OCI-LY7 (cell line): Measurements from ENCODE around the gene DMXL1. TPM values are rescaled to one million over a fixed set of nuclear protein-coding genes. Genes with fewer than 3 reads are reported as not detected.

Experiments used
- BruUV-seq: library from RNA; stranded (reverse); fragments of 400-500 nt; replicated peaks from 2 replicates; lab custom pipeline; 2021; lab: Mats Ljungman, UMichigan
- CTCF ChIA-PET: fragments of 300-600 bp; sonication (Branson Sonifier 250); formaldehyde crosslinking; loops from one replicate; lab custom pipeline; 2022; ENCODE audit warnings: antibody characterized with exemption; ENCODE audit not compliant: unreplicated experiment; lab: Charles Lee
- POLR2A ChIA-PET: fragments of 300-600 bp; sonication (Branson Sonifier 250); formaldehyde crosslinking; loops from one replicate; lab custom pipeline; 2022; ENCODE audit warnings: antibody characterized with exemption; lab: Charles Lee
- DNase-seq: peaks from one replicate; pipeline ENCODE4 v3.0.0-alpha.2; 2015; ENCODE audit warnings: low spot score
- H2AFZ ChIP-seq: fragments of 200-600 bp; sonication (generic), shearing (Covaris generic); 2 replicates; pipeline ENCODE4 v1.6.1; 2014; ENCODE audit warnings: mild to moderate bottlenecking, antibody characterized with exemption, low read length, moderate library complexity
- H3K27ac ChIP-seq: fragments of 200-600 bp; sonication (generic); 2 replicates; pipeline ENCODE4 v1.5.1; 2014; ENCODE audit warnings: mixed run types, low read depth, mild to moderate bottlenecking, moderate library complexity, low read length, inconsistent platforms; ENCODE audit not compliant: poor library complexity, severe bottlenecking
- H3K36me3 ChIP-seq: fragments of 200-600 bp; sonication (generic); 2 replicates; pipeline ENCODE4 v1.6.1; 2014; ENCODE audit warnings: mild to moderate bottlenecking, antibody characterized with exemption, low read length, moderate library complexity, mixed read lengths; ENCODE audit not compliant: insufficient read depth
- H3K4me1 ChIP-seq: fragments of 200-600 bp; sonication (generic); 2 replicates; pipeline ENCODE4 v1.5.1; 2014; ENCODE audit warnings: mild to moderate bottlenecking, low read length; ENCODE audit not compliant: insufficient read depth, poor library complexity, severe bottlenecking
- H3K4me2 ChIP-seq: fragments of 200-600 bp; sonication (generic); 2 replicates; pipeline ENCODE4 v1.6.1; 2014; ENCODE audit warnings: mild to moderate bottlenecking, low read length
- H3K4me3 ChIP-seq: fragments of 200-600 bp; sonication (generic); 2 replicates; pipeline ENCODE4 v1.5.1; 2014; ENCODE audit warnings: mild to moderate bottlenecking, low read depth, low read length; ENCODE audit not compliant: poor library complexity, severe bottlenecking
- H3K79me2 ChIP-seq: fragments of 200-600 bp; sonication (generic); 2 replicates; pipeline ENCODE4 v1.6.1; 2016; ENCODE audit warnings: low read depth, mild to moderate bottlenecking, low read length, moderate library complexity, mixed read lengths; ENCODE audit not compliant: insufficient read depth
- H3K9me2 ChIP-seq: fragments of 200-600 bp; sonication (generic); 2 replicates; pipeline ENCODE4 v1.6.1; 2016; ENCODE audit warnings: mild to moderate bottlenecking, low read length, mixed read lengths; ENCODE audit not compliant: insufficient read depth
- H3K9me3 ChIP-seq: fragments of 200-600 bp; sonication (generic); 2 replicates; pipeline ENCODE4 v1.6.1; 2014; ENCODE audit warnings: mild to moderate bottlenecking, mixed run types, low read length, mixed read lengths
- H4K20me1 ChIP-seq: fragments of 200-600 bp; sonication (generic); 2 replicates; pipeline ENCODE4 v1.6.1; 2014; ENCODE audit warnings: mild to moderate bottlenecking, antibody characterized with exemption, low read length, moderate library complexity, mixed read lengths; ENCODE audit not compliant: insufficient read depth
- CTCF ChIP-seq: fragments of 200-600 bp; sonication (generic); conservative IDR thresholded peaks from 2 replicates; pipeline ENCODE4 v1.5.1; 2014; ENCODE audit warnings: mild to moderate bottlenecking, antibody characterized with exemption, low read length, moderate library complexity, mixed read lengths
- EZH2phosphoT487 ChIP-seq: fragments of 200-600 bp; sonication (generic); IDR thresholded peaks from 2 replicates; pipeline ENCODE4 v1.6.1; 2018; ENCODE audit warnings: low read depth, borderline replicate concordance, mild to moderate bottlenecking, mixed run types, antibody characterized with exemption, low read length, moderate library complexity, mixed read lengths
- intact Hi-C: fragments of 100-400 bp; cut with micrococcal nuclease; formaldehyde crosslinking; loops from one replicate; pipeline ENCODE4 v1.10.0; 2022; ENCODE audit not compliant: unreplicated experiment
- total RNA-seq, 2 experiments: library from RNA; depleted of rRNA in 1 of 2; stranded (reverse); fragments of >200 nt in 1 of 2; shearing (Covaris generic) in 1 of 2; gene quantifications; 2 replicates each; pipeline ENCODE4 v1.2.3, GENCODE V29; 2014 to 2022

Gene DMXL1
- total RNA-seq, 2 experiments from 2014 or later, result 76.6 to 79.4 TPM

GRCh38 chr5:119158144-119158543 lies 87.3 kb downstream of the DMXL1 start:
- CTCF ChIA-PET, result no interaction called here
- H3K79me2 ChIP-seq, result no peaks in the 10 kb centered on the region
- no peaks in the 10 kb centered on the region for H3K9me2 ChIP-seq
- H3K36me3 ChIP-seq, result peaks cover 19% of the 10 kb centered on the region
- no peak for DNase-seq
- H3K9me3 ChIP-seq, result no peaks in the 10 kb centered on the region
- H3K27ac ChIP-seq, result no peak overlapping the region
- no peaks in the 10 kb centered on the region for H3K4me1 ChIP-seq
- no peak for TF ChIP-seq CTCF
- no peak for TF ChIP-seq EZH2phosphoT487
- H3K4me2 ChIP-seq, result no peak overlapping the region
- BruUV-seq, result no TSS peak
- H3K4me3 ChIP-seq, result no peak overlapping the region
- POLR2A ChIA-PET, result interaction anchor here (0.7 to 0.8 kb wide), 4 partner anchors 43 to 209 kb away, joined by 3 to 5 read pairs (median 3); no protein-coding TSS in a partner anchor
- H2AFZ ChIP-seq, result no peak overlapping the region
- intact Hi-C loops, result no loop called here
- no peaks in the 10 kb centered on the region for H4K20me1 ChIP-seq

GRCh38 chr5:119161430-119161829 lies 90.5 kb downstream of the DMXL1 start:
- TF ChIP-seq CTCF (no peak), EZH2phosphoT487 (no peak)
- no peak overlapping the region for H3K4me3 ChIP-seq
- peaks cover 29% of the 10 kb centered on the region for H3K36me3 ChIP-seq
- no peak for DNase-seq
- H3K9me2 ChIP-seq, result no peaks in the 10 kb centered on the region
- H3K79me2 ChIP-seq, result no peaks in the 10 kb centered on the region
- CTCF ChIA-PET, result no interaction called here
- no peak overlapping the region for H2AFZ ChIP-seq
- no TSS peak for BruUV-seq
- no peaks in the 10 kb centered on the region for H3K9me3 ChIP-seq
- intact Hi-C loops, result no loop called here
- no peaks in the 10 kb centered on the region for H4K20me1 ChIP-seq
- H3K4me2 ChIP-seq, result no peak overlapping the region
- POLR2A ChIA-PET, result interaction anchor here (0.6 kb wide), 1 partner anchor 186 kb away, joined by 4 read pairs; no protein-coding TSS in a partner anchor
- no peak overlapping the region for H3K27ac ChIP-seq
- no peaks in the 10 kb centered on the region for H3K4me1 ChIP-seq

GRCh38 chr5:119166026-119166425 lies 95.1 kb downstream of the DMXL1 start:
- no peak overlapping the region for H2AFZ ChIP-seq
- H3K4me3 ChIP-seq, result no peak overlapping the region
- H3K27ac ChIP-seq, result no peak overlapping the region
- no peaks in the 10 kb centered on the region for H3K9me3 ChIP-seq
- CTCF ChIA-PET, result no interaction called here
- H3K4me1 ChIP-seq, result no peaks in the 10 kb centered on the region
- no peaks in the 10 kb centered on the region for H3K9me2 ChIP-seq
- H3K36me3 ChIP-seq, result peaks cover 37% of the 10 kb centered on the region
- no peak overlapping the region for H3K4me2 ChIP-seq
- no peaks in the 10 kb centered on the region for H4K20me1 ChIP-seq
- DNase-seq, result no peak
- no TSS peak for BruUV-seq
- H3K79me2 ChIP-seq, result no peaks in the 10 kb centered on the region
- POLR2A ChIA-PET, result interaction anchor here (0.6 to 3.7 kb wide), 2 partner anchors 12 to 90 kb away, joined by 3 to 15 read pairs; no protein-coding TSS in a partner anchor
- TF ChIP-seq CTCF (no peak), EZH2phosphoT487 (no peak)
- intact Hi-C loops, result no loop called here
